ENCODE data around the gene SRP72.

SRP72 gene

DNA sequence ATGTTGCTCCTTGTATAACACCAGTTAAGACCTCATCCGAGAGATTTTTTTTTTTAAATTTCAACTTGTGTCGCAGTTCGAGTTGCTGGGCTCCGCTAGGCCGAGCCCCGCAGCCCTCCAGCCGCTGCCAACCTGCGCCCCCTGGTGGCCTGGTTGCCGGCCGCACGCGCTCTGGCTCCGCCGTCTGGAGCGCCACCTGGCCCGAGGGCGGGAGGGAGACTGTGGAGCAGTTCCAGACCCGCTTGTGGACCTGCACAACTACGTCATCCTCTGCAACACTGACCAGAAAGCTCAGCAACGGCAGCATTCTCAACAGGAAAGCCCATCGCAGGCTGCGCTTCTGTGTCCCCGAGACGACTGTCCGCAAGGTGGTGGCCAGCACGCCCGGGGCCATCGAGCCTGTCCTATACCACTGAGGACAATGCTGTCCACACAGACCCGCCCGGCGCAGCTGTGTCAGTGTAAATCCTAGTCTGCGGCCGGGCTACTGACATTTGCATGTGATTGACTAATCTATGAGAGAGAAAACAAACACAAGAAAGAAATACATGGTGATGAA, 77.2 kb downstream of the SRP72 start:
- peak overlapping the region; percentile 10; the same call in 1 of the 2 replicates for H3K27ac ChIP-seq
- TF ChIP-seq, protein P1, sequence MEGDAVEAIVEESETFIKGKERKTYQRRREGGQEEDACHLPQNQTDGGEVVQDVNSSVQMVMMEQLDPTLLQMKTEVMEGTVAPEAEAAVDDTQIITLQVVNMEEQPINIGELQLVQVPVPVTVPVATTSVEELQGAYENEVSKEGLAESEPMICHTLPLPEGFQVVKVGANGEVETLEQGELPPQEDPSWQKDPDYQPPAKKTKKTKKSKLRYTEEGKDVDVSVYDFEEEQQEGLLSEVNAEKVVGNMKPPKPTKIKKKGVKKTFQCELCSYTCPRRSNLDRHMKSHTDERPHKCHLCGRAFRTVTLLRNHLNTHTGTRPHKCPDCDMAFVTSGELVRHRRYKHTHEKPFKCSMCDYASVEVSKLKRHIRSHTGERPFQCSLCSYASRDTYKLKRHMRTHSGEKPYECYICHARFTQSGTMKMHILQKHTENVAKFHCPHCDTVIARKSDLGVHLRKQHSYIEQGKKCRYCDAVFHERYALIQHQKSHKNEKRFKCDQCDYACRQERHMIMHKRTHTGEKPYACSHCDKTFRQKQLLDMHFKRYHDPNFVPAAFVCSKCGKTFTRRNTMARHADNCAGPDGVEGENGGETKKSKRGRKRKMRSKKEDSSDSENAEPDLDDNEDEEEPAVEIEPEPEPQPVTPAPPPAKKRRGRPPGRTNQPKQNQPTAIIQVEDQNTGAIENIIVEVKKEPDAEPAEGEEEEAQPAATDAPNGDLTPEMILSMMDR (conservative IDR thresholded peaks at IDR 0.05): peak; percentile 99
- no peak for TF ChIP-seq ZFX (IDR thresholded peaks at IDR 0.05)

DNA sequence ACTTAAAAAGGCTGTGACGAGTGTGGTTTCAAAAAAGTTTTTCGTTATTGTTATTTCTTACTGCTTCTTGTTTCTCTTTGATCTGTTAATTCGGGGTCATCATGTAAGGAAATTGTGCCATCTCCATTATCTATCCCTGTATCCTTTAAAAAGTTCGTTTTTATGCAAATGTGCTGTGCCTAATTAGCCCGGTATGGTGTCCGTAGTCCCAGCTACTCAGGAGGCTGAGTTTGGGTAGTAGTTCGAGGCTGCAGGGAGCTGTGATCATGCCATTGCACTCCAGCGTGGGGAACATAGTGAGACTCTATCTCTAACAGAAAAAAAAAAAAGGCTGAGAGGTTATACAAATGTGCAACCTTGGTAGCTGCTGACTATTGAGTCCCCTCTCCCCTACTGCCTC, 83.2 kb downstream of the SRP72 start:
- H3K27ac ChIP-seq: no peak overlapping the region
- no peak for TF ChIP-seq ZFX (IDR thresholded peaks at IDR 0.05)

DNA sequence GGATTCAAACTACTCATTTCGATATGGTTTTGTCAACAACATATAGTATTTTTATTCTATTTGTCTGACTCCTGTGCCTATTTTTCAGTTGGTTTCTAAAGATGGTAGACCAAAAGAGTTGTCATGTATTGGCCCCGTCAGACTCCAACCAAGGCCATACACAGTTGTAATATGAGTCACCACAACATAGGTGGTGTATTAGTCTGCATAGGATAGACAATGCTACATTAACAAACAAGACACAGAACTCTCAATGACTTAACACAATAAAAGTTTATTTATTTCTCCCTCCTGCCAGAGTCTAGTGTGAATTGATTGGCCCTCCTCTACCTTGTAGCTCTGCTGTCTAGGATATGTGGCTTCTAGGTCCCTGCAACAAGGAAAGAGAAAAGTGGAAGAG, 84.1 kb downstream of the SRP72 start:
- no peak for TF ChIP-seq ZFX (IDR thresholded peaks at IDR 0.05)
- TF ChIP-seq, protein P1 (conservative IDR thresholded peaks at IDR 0.05): no peak
- no peak overlapping the region for H3K27ac ChIP-seq

DNA sequence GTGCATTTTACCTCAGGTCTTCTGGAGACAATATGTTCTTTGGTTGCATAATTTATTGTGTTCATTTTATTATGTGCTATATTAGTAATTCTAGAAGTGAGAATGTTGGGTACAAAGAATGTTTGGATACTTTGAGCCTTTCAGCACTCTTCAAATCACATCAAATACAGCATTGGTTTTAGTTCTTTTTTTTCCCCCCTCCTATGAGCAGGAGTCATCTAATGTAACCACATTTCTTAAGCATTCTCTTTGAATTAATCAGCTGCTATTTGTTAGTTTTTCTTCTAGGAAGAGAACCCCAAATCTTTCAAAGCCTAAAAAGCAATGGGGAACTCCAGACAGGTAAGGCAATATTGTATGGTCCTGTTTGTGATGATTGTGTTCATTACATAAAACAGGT, 84.9 kb downstream of the SRP72 start:
- no peak for TF ChIP-seq ZFX (IDR thresholded peaks at IDR 0.05)
- TF ChIP-seq, protein P1 (conservative IDR thresholded peaks at IDR 0.05): no peak
- H3K27ac ChIP-seq: no peak overlapping the region
